Hematopoietic multipotent progenitor cell treated with erythropoietin and hydrocortisone succinate and interleukin-3 and kit ligand, for 17 days (in vitro differentiated cells): ENCODE data around the gene DDX18.

Experiments used
- DNase-seq: peaks from one replicate; pipeline ENCODE4 v3.0.0-alpha.2; 2015; ENCODE audit warnings: low spot score

The DDX18 gene

DNA sequence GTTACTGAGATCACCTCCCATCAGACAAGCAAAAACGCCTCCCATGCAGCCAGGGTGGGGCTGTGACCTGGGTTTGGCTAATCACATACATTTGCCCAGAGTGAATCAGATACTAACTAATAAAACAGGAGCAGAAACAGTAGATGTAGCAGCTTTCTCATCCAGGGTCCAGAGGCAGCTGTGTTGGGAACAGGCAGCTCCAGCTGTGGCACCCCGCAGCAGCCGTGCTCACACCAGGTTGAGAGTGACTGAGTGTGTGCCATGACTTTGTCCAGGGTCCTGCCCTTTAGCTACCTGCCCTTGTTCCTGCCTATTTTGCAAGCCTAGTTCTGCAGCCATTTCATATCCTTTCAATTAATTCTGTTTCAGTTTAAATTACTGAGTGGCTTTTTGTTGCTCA is 20.5 kb downstream of the DDX18 start:
- no peak for DNase-seq

- peak; percentile 62 for DNase-seq
Measured at GRCh38 chr2:117835990-117836760, 21.7 kb downstream of the DDX18 start.

DNA sequence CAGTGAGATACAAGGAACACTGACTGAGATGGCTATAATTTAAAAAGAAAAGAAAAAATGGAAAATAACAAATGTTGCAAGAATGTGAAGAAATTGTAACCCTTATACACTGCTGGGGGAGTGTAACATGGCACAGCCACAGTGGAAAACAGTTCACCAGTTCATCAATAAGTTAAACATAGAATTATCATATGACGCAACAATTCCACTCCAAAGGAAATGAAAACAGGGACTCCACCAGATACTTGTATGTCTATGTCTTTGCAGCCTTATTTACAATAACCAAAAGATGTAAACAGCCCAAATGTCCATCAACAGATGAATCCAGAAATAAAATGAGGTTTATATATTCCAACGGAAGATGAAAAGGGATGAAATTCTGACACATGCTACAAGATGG is 30.8 kb downstream of the DDX18 start:
- DNase-seq, result no peak

DNA sequence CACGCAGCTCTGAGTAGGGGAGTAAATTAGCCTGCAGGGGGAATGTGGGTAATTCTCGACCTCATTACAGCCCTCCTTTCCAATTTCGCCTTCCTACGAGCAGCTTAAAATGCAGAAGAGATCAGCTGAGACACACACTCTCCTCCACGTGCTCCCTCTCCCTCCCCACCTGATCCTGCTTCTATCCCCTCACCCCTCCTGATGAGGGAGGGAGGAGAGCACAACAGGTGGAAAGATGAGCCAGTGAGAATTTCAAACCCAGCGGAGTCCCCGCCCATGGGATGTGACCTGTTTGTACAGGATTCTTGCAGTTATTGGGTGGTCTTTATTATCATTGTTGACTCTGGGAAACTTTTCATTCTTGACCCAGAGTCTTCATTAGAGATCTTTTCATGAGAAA is 35.5 kb downstream of the DDX18 start:
- no peak for DNase-seq

DNA sequence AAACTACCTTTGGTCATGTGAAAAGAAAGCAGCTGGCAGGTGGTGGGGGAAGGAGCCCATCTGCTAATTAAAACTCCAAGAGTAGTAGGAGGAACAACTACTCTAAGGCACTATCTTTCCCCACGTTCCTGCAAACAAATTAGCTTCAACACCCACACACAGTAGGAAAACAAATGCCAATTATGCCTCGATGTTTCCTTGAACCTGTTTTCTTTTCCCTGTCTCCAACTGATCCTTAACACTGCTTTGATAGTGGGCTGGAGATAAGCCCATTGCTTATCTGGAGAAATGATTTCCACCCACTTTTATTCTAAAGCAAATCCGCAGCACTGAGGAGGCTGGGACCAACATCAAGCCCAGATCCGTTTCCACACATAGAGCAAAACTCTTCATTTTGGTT is 36.0 kb downstream of the DDX18 start:
- no peak for DNase-seq

DNA sequence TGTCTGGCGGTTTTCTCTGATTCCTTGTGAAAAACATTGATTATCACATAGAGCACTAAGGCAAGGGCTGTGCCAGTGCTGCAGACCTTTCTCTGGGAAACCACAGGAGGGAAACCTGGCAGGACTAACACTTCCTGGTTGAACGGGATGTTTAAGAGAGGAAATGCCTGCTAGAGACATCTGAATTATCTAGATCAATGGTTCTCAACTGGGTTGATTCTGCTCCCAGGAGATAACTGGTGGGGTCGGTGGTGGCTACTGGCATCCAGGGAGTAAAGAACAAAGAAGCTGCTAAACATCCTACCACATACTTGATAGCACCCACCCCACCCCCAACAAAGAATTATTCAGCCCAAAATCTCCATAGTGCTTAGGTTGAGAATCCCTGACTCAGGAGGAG is 37.5 kb downstream of the DDX18 start:
- no peak for DNase-seq

DNA sequence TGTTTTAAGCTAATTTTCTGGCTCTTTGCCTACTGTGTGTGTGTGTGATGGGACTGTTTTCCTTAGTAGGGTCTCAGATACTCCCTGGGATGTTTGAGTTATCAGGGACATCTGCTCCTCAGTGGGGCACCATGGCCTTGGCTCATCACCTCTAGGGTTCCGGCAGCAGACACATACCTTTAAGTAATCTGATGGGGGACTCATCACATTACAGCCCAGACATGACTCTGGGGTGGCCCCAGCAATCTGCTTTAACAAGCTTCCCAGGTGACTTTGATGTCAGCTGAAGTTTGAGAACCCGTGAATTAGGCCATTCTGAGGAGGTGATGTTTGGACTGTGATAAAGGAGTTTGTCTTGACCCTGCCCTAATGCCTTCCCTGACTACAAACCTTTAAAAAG is 38.8 kb downstream of the DDX18 start:
- DNase-seq, result no peak

DNA sequence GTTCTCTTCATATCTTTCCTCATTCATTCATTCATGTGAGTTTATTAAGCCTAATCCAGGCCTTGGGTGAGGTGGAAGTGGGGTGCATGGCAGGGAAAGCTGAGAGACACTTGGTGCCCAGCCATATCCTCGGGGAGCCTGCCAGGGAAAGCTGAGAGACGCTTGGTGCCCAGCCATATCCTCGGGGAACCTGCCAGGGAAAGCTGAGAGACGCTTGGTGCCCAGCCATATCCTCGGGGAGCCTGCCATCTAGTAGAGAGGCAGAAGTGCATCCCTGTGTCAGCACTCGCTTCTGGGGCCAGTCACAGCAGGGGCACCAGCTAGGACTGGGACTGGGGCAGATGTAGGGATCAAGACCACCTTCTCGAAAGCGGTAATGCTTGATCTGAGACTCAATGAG is 39.4 kb downstream of the DDX18 start:
- DNase-seq, result no peak

DNA sequence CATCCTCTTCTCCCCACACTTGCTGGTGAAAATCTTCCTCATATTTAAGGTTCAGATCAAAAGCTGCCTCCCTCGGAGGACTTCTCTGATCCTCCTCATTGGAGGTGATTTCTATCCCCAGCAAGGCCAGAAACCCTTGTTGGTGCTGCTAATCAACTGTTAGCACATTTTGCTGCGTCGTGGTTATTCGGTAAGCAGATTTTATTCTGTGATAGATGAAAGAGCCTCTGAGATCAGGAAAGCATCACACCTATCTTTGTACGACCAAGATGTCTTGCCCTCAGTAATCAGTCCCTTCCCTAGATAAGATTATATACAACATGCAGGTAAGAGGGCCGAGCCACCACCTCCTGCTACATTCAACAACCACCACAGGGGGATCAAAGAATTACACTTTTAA is 40.1 kb downstream of the DDX18 start:
- DNase-seq, result no peak

GRCh38 chr2:117855886-117856285 is 41.4 kb downstream of the DDX18 start:
- DNase-seq, result no peak

DNA sequence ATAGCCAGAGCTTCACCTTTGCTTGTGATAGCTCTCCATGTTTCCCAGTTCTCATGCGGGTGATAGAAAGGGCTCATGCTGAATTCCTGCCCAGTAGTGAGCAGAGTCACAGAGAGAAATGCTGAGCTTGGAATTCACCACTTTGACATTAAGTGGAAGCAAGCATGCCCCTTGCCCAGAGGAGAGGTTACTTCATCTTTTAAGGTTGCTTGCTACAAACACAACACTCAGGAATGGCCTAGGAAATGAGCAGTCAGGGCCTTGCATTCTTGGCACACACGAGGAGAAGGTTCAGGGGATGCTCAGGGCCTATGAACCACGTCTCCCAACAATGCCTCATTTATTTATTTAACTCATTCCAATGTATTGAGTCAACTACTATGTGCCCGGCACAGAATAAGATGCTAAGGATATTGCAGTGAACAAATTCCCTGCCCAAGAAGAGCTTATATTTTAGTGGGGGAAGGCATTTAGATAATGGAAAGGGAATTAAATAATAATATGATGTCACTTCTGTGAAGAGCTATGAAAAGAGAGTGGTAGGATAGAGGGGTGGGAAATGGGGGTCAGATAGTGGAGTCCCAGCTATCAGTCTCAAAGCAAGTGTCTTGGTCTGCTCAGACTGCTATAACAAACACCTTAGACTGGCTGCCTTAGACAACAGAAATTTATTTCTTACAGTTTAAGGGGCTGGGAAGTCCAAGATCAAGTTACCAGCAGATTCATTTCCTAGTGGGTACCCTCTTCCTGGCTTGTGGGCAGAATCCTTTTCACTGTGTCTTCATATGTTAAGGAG is 42.1 kb downstream of the DDX18 start:
- DNase-seq, result no peak

DNA sequence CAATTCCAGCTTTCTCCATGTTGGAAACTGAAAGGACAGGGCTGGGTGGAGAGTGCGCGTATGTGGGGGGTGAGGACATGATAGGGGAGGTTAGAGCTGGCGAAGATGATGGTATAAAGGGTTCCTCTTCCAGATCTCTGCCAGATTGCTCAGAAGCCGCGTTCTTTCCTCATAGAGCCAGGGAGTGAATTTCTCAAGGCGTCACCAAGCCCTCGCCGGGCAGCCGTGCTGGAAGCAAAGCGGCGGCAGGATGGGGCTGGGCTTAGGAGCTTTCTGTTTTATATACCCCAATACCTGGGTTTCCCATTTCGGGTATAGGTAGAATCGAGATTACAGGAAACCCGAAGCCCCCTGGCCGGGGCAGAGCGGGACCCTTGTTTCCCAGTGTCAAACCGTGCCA is 43.8 kb downstream of the DDX18 start:
- no peak for DNase-seq

DNA sequence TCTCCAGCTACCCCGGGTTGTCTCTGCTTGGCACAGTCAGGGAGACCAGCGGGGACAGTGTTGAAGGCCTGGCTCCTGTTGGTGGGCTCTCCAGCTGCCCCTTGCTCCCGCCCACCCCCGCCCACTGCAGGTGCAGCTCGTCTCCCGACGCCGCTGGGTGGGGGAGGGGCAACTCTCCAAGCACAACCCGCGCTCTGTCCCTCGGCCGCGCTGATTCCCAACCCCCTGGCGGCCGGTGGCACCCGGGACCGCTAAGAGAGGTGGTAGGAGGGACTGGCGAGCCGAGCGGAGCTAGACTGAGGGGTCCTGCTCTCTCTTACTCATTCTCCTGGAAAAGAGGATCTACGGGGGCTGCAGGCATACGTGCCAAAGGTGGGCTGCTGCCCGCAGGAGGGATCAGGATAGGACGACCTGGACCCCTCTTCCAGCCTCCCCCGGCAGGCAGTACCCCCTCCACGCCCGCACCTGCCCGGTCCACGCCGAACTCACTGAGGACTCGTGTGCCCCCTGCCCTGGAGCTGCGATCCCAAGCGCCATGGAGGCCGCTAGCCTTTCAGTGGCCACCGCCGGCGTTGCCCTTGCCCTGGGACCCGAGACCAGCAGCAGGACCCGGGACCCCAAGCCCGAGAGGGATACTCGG is 44.5 kb downstream of the DDX18 start:
- DNase-seq, result no peak

DNA sequence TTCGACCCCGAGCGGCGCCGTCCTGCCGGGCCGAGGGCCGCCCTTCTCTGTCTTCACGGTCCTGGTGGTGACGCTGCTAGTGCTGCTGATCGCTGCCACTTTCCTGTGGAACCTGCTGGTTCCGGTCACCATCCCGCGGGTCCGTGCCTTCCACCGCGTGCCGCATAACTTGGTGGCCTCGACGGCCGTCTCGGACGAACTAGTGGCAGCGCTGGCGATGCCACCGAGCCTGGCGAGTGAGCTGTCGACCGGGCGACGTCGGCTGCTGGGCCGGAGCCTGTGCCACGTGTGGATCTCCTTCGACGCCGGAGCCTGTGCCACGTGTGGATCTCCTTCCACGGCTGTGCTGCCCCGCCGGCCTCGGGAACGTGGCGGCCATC is 45.0 kb downstream of the DDX18 start:
- no peak for DNase-seq

DNA sequence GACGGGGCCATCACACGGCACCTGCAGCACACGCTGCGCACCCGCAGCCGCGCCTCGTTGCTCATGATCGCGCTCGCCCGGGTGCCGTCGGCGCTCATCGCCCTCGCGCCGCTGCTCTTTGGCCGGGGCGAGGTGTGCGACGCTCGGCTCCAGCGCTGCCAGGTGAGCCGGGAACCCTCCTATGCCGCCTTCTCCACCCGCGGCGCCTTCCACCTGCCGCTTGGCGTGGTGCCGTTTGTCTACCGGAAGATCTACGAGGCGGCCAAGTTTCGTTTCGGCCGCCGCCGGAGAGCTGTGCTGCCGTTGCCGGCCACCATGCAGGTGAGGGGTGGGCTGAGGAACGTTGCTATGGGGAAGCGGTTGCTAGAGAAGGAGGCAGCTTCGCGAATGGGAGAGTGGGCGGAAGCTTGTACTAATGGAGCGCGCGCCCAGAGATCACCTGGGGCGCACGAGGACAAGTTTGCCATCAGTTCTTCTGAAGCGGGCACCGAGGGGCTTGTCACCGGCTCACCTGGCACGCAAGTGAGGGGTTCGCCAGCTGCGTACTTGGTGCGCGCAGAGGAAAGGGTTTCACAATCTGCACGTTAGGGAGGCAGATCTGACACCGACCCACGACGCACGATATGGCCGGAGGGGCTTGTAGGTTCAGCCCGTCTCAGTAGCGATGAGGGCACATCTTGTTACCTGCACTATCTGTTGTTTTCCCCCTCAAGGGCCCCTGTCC is 45.6 kb downstream of the DDX18 start:
- DNase-seq, result no peak

GRCh38 chr2:117862459-117862858 is 48.0 kb downstream of the DDX18 start:
- DNase-seq, result no peak

- no peak for DNase-seq
Measured at GRCh38 chr2:117875786-117876185, 61.3 kb downstream of the DDX18 start.

GRCh38 chr2:117879003-117879402 is 64.5 kb downstream of the DDX18 start:
- DNase-seq, result no peak
